Stomach (tissue), 9 donors: ENCODE measurements around the gene CPLX3. TPM values are rescaled to one million over a fixed set of nuclear protein-coding genes. Genes with fewer than 3 reads are reported as not detected.

Experiments used
- DNase-seq, 2 donors: peaks; one replicate each; pipeline versions ENCODE4 v3.0.0 to v3.0.0-alpha.2; 2013 to 2019
- H3K27ac ChIP-seq, 5 donors: fragments of 200-600 bp in 4 of 5; sonication (generic) in 4 of 5; one replicate each; pipeline ENCODE4 v1.5.1; 2013 to 2019; ENCODE audit warnings: mild to moderate bottlenecking in 1 of 5, moderate library complexity in 1 of 5
- H3K27me3 ChIP-seq, 3 donors: fragments of 200-600 bp; sonication (generic); one replicate each; pipeline ENCODE4 v1.5.1; 2017 to 2019; ENCODE audit warnings: mixed run types in 1 of 3
- H3K36me3 ChIP-seq, 4 donors: fragments of 200-600 bp; sonication (generic); 1 replicate in 3 of 4; 2 replicates in 1 of 4; pipeline ENCODE4 v1.5.1; 2016 to 2019
- H3K4me1 ChIP-seq, 4 donors: fragments of 200-600 bp; sonication (generic); one replicate each; pipeline ENCODE4 v1.5.1; 2016 to 2019
- H3K4me3 ChIP-seq, 4 donors: fragments of 200-600 bp; sonication (generic) in 3 of 4; one replicate each; pipeline ENCODE4 v1.5.1; 2016 to 2019; ENCODE audit warnings: mild to moderate bottlenecking in 1 of 4
- H3K9me3 ChIP-seq, 4 donors: fragments of 200-600 bp; sonication (generic); one replicate each; pipeline ENCODE4 v1.5.1; 2016 to 2019
- EP300 ChIP-seq: sonication (generic); formaldehyde crosslinking; IDR thresholded peaks from one replicate; pipeline ENCODE4 v1.6.1; 2017; ENCODE audit warnings: antibody characterized with exemption
- POLR2A ChIP-seq, 4 donors: fragments of 450-650 bp; IDR thresholded peaks; one replicate each; pipeline ENCODE4 v1.6.1; 2016; ENCODE audit warnings: antibody characterized with exemption in 4 of 4, control low read depth in 2 of 4, mild to moderate bottlenecking in 1 of 4, moderate library complexity in 1 of 4
- POLR2AphosphoS5 ChIP-seq, 3 donors: sonication (generic); formaldehyde crosslinking; IDR thresholded peaks; one replicate each; pipeline ENCODE4 v1.6.1; 2016; ENCODE audit warnings: antibody characterized with exemption in 3 of 3
- WGBS, 5 donors: extraction: QIAGEN DNeasy Blood & Tissue Kit in 3 of 5; methylation state at CpG; one replicate each; pipeline versions ENCODE4 v1.1.5 to v1.1.7; 2013 to 2018; 5-methylcytosine and 5-hydroxymethylcytosine counted together
- intact Hi-C: fragments of 100-400 bp; cut with DNase I; formaldehyde crosslinking; loops from one replicate; pipeline ENCODE4 v1.15.1; 2023; ENCODE audit warnings: low total_unique reads
- polyA plus RNA-seq, 3 donors: library from polyadenylated mRNA; stranded (reverse); fragments of 200-250 nt; gene quantifications; one replicate each; pipeline ENCODE4 v1.2.3, GENCODE V29; 2013
- total RNA-seq, 5 donors: library from RNA; depleted of rRNA; stranded (reverse); fragments of >200 nt; gene quantifications; one replicate each; pipeline versions ENCODE4 v1.1.0 to v1.2.3, GENCODE V29; 2014 to 2016
- TF ChIP-seq, protein P1 (sequence below), 7 experiments: fragments of 450-650 bp in 4 of 7; fragments of 200-600 bp in 3 of 7; sonication (generic) in 3 of 7; IDR thresholded peaks; one replicate each; pipeline ENCODE4 v1.5.1; 2016 to 2019; ENCODE audit warnings: antibody characterized with exemption in 7 of 7, control low read depth in 2 of 7, mild to moderate bottlenecking in 1 of 7
- donor health status: healthy with polysubstance abuse.
- donor health status: Bipolar disorder and iron deficiency.
- donor health status: healthy.

The CPLX3 gene
- total and polyA plus RNA-seq, 8 donors, result 0.61 to 57.8 (median 19.4) TPM; not detected in 4

GRCh38 chr15:74850393-74850792 lies 24.0 kb downstream of the CPLX3 start:
- Histone ChIP-seq H3K27ac (no peak overlapping the region), H3K4me3 (no peak overlapping the region), H3K27me3 (no peaks in the 10 kb centered on the region), H3K9me3 (no peaks in the 10 kb centered on the region), H3K36me3 (peaks cover 67 to 95% (median 93%) of the 10 kb centered on the region in 4 donors), H3K4me1 (peaks cover 0 to 11% (median 6%) of the 10 kb centered on the region in 4 donors)
- intact Hi-C loops, result no loop called here
- no peak for DNase-seq
- 62 to 76% (median 69%) methylated on average over 4 of the region's 4 CpGs for WGBS, 5 donors
- no peak for TF ChIP-seq POLR2AphosphoS5 (IDR thresholded peaks at IDR 0.05)
- TF ChIP-seq POLR2A (IDR thresholded peaks at IDR 0.05), result no peak
- TF ChIP-seq EP300, result no peak
- TF ChIP-seq, protein P1, sequence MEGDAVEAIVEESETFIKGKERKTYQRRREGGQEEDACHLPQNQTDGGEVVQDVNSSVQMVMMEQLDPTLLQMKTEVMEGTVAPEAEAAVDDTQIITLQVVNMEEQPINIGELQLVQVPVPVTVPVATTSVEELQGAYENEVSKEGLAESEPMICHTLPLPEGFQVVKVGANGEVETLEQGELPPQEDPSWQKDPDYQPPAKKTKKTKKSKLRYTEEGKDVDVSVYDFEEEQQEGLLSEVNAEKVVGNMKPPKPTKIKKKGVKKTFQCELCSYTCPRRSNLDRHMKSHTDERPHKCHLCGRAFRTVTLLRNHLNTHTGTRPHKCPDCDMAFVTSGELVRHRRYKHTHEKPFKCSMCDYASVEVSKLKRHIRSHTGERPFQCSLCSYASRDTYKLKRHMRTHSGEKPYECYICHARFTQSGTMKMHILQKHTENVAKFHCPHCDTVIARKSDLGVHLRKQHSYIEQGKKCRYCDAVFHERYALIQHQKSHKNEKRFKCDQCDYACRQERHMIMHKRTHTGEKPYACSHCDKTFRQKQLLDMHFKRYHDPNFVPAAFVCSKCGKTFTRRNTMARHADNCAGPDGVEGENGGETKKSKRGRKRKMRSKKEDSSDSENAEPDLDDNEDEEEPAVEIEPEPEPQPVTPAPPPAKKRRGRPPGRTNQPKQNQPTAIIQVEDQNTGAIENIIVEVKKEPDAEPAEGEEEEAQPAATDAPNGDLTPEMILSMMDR (IDR thresholded peaks at IDR 0.05), result no peak

GRCh38 chr15:74851960-74852359 lies 25.5 kb downstream of the CPLX3 start:
- H3K36me3 ChIP-seq, result peaks cover 63 to 80% (median 77%) of the 10 kb centered on the region in 4 donors
- no peak for DNase-seq
- no peak overlapping the region for H3K27ac ChIP-seq
- WGBS, 5 donors, result 83 to 92% (median 90%) methylated on average over 7 of the region's 7 CpGs
- no peaks in the 10 kb centered on the region for H3K9me3 ChIP-seq
- no peak overlapping the region for H3K4me3 ChIP-seq
- TF ChIP-seq EP300, result no peak
- TF ChIP-seq, protein P1 (IDR thresholded peaks at IDR 0.05), result no peak
- no peak for TF ChIP-seq POLR2AphosphoS5 (IDR thresholded peaks at IDR 0.05)
- TF ChIP-seq POLR2A (IDR thresholded peaks at IDR 0.05), result no peak
- peaks cover 3 to 20% (median 12%) of the 10 kb centered on the region in 4 donors for H3K4me1 ChIP-seq
- no peaks in the 10 kb centered on the region for H3K27me3 ChIP-seq
- intact Hi-C loops, result no loop called here

DNA sequence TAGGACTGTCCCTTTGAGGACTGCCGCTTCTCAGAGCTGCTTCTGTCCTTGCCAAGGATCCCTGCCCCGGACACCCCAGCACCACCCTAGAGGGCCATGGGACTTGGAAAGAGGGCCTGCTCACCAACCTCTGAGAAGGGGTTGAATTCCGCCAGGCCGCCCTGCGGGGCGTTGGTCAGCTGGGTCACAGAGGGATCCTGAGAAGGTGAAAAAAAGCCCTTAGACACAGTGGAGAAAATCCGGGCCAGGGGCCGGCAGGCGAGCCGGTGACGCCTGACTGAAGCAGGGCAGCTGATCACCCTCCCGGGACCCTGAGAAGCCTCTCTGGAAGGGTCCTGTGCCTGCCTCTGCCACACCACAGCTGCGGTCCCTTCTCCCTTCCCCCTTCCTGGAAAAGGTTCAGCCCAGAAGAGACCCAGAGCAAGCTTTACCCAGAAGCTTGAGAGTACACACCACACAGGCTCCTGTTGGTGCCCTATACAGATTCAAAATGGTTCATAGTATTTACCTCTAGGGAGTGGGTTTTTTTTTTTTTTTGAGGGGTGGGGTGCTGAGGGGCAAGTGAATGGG lies 28.1 kb downstream of the CPLX3 start:
- no peaks in the 10 kb centered on the region for H3K27me3 ChIP-seq
- no peaks in the 10 kb centered on the region for H3K9me3 ChIP-seq
- peaks cover 46 to 63% (median 51%) of the 10 kb centered on the region in 4 donors for H3K36me3 ChIP-seq
- H3K27ac ChIP-seq, result no peak overlapping the region
- no peak overlapping the region for H3K4me3 ChIP-seq
- TF ChIP-seq, protein P1 (IDR thresholded peaks at IDR 0.05), result no peak
- TF ChIP-seq EP300 (no peak), POLR2AphosphoS5 (IDR thresholded peaks at IDR 0.05) (no peak), POLR2A (IDR thresholded peaks at IDR 0.05) (no peak)
- no peak for DNase-seq
- intact Hi-C loops, result no loop called here
- H3K4me1 ChIP-seq, result peaks cover 28 to 34% (median 30%) of the 10 kb centered on the region in 4 donors
- 94 to 96% (median 95%) methylated on average over 11 to 13 of the region's 13 CpGs for WGBS, 5 donors

DNA sequence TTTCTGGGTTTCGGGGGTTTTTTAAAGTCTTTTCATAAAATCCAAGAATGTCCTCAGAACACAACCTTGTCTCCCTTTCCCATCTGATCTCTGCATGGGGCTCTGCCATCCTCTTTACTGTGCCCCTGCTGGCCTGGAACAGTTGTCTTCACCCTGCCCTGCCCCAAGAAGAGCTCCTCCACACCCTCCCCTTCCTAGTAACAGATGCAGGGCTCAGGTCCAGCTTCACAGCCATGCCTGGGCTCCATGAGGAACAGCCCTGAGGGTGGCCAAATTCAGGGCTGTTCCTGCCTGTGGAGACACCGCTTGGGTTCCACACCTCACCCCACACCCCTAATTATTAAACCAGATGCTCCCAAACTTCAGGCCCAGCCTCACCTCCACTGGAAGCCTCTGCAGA lies 29.4 kb downstream of the CPLX3 start:
- DNase-seq, result no peak
- Histone ChIP-seq H3K4me3 (no peak overlapping the region), H3K4me1 (peaks cover 35 to 43% (median 38%) of the 10 kb centered on the region in 4 donors), H3K36me3 (peaks cover 34 to 50% (median 38%) of the 10 kb centered on the region in 4 donors), H3K27ac (no peak overlapping the region), H3K27me3 (no peaks in the 10 kb centered on the region), H3K9me3 (no peaks in the 10 kb centered on the region)
- intact Hi-C loops, result no loop called here
- WGBS, 5 donors, result 76 to 100% (median 94%) methylated on average over 2 of the region's 2 CpGs
- TF ChIP-seq, protein P1 (IDR thresholded peaks at IDR 0.05), result no peak
- TF ChIP-seq EP300, result no peak
- TF ChIP-seq POLR2A (IDR thresholded peaks at IDR 0.05), result no peak
- TF ChIP-seq POLR2AphosphoS5 (IDR thresholded peaks at IDR 0.05), result no peak
